Erythroblast (primary cell): Measurements from ENCODE around the gene CYP24A1.

ENCODE experiments used
- GATA1 ChIP-seq: IDR thresholded peaks from 2 replicates; pipeline ENCODE4 v1.6.1; 2011; ENCODE audit warnings: low read depth, mild to moderate bottlenecking, control low read depth, low read length, moderate library complexity
- POLR2A ChIP-seq: IDR thresholded peaks from 2 replicates; pipeline ENCODE4 v1.6.1; 2011; ENCODE audit warnings: mild to moderate bottlenecking, low read length

- TF ChIP-seq POLR2A, result no peak
- TF ChIP-seq GATA1, result no peak
Measured at GRCh38 chr20:54110457-54110856, 63.3 kb downstream of the CYP24A1 start.
